Heart left ventricle (tissue), 16 donors: Measurements from ENCODE around the gene TRIM40. TPM values are rescaled to one million over a fixed set of nuclear protein-coding genes. Genes with fewer than 3 reads are reported as not detected.

Experiments used
- ATAC-seq, 4 donors: fragments of 200-7000 bp; cut with Tn5 transposase; one replicate each; pipeline ENCODE4 v1.9.1; 2020 to 2022; ENCODE audit warnings: moderate library complexity in 4 of 4, mild to moderate bottlenecking in 3 of 4, moderate number of reproducible peaks in 1 of 4
- DNase-seq, 5 donors: peaks; one replicate each; pipeline ENCODE4 v3.0.0-alpha.2; 2020
- H3K27ac ChIP-seq, 12 donors: fragments of 200-600 bp; sonication (generic) in 4 of 12; one replicate each; pipeline versions ENCODE4 v1.5.0 to v1.8.0; 2016 to 2022; ENCODE audit warnings: mild to moderate bottlenecking in 2 of 12
- H3K27me3 ChIP-seq, 9 donors: fragments of 200-600 bp; sonication (generic) in 2 of 9; one replicate each; pipeline versions ENCODE4 v1.5.1 to v1.8.0; 2016 to 2022; ENCODE audit warnings: mild to moderate bottlenecking in 3 of 9
- H3K36me3 ChIP-seq, 9 donors: fragments of 200-600 bp; sonication (generic) in 2 of 9; one replicate each; pipeline versions ENCODE4 v1.5.0 to v1.8.0; 2018 to 2022; ENCODE audit warnings: mild to moderate bottlenecking in 2 of 9
- H3K4me1 ChIP-seq, 12 donors: fragments of 200-600 bp; sonication (generic) in 4 of 12; one replicate each; pipeline versions ENCODE4 v1.5.0 to v1.8.0; 2016 to 2022; ENCODE audit warnings: mild to moderate bottlenecking in 3 of 12
- H3K4me3 ChIP-seq, 12 donors: fragments of 200-600 bp; sonication (generic) in 4 of 12; one replicate each; pipeline versions ENCODE4 v1.5.0 to v1.8.0; 2017 to 2022; ENCODE audit warnings: mild to moderate bottlenecking in 9 of 12, moderate library complexity in 4 of 12
- H3K9me3 ChIP-seq, 12 donors: fragments of 200-600 bp; sonication (generic) in 4 of 12; one replicate each; pipeline versions ENCODE4 v1.5.0 to v1.8.0; 2016 to 2022; ENCODE audit warnings: mild to moderate bottlenecking in 1 of 12
- CTCF ChIP-seq, 12 donors: fragments of 200-600 bp; sonication (generic) in 4 of 12; IDR thresholded peaks; one replicate each; pipeline versions ENCODE4 v1.5.0 to v1.8.0; 2018 to 2022; ENCODE audit warnings: antibody characterized with exemption in 12 of 12, mild to moderate bottlenecking in 5 of 12
- POLR2A ChIP-seq, 2 donors: fragments of 450-650 bp; IDR thresholded peaks; one replicate each; pipeline ENCODE4 v1.6.1; 2017; ENCODE audit warnings: antibody characterized with exemption in 2 of 2, mild to moderate bottlenecking in 2 of 2, moderate library complexity in 2 of 2
- WGBS, 4 donors: extraction: QIAGEN DNeasy Blood & Tissue Kit in 2 of 4; methylation state at CpG; one replicate each; pipeline versions ENCODE4 v1.1.5 to v1.1.7; 2013 to 2018; 5-methylcytosine and 5-hydroxymethylcytosine counted together
- intact Hi-C, 10 donors: fragments of 100-400 bp; cut with DNase I; formaldehyde crosslinking; loops; one replicate each; pipeline versions ENCODE4 v1.11.1 to v1.14.2; 2022
- polyA plus RNA-seq, 2 donors: library from polyadenylated mRNA; stranded (reverse); fragments of 200-250 nt; gene quantifications; one replicate each; pipeline ENCODE4 v1.2.3, GENCODE V29; 2013
- total RNA-seq, 9 donors: library from RNA; depleted of rRNA in 2 of 9; stranded (reverse); fragments of >200 nt in 2 of 9; fragmentation: NEBNext Ultra II Directional in 3 of 9; extraction: Animal tissue kit (Norgen Biotek cat#: 25700) in 3 of 9; gene quantifications; one replicate each; pipeline versions ENCODE4 v1.1.0 to v1.2.4, GENCODE V29; 2016 to 2023
- donor health status: ischemic (EF 13 %, LVEDD 7.1; RV severe dilation, severe dysfunction).
- donor health status: healthy with polysubstance abuse.
- donor health status: DM: no; HTN: yes; CAD: no.
- donor health status: DM: no; HTN: no; CAD: no.
- donor health status: ischemic (EF 25% LVEDD 6.9; RV normal size, moderate dysfunction).
- donor health status: ischemic (EF 25% LVEDD 5.7; RV mildly dilated, moderate dysfunction).
- donor health status: healthy.
- donor health status: DM: yes; HTN: yes; CAD: no.
- donor health status: ischemic (EF 35%, LVEDD 5.7; RV mildly dilated, moderate dysfunction).
- donor health status: nonischemic (EF 11% LVEDD 7.7; RV severe dilation, severe dysfunction).
- donor health status: DM: yes; HTN: yes; CAD: no.
- donor health status: PGD.
- donor health status: ischemic (EF 29% LVEDD 5.4; RV normal size, mild dysfunction).
- donor health status: nonischemic (EF 23%, LVEDD 6.1; RV moderate dilation, normal function).

TRIM40 gene
- total and polyA plus RNA-seq, 11 donors, result not detected

- Histone ChIP-seq H3K36me3 (peaks cover 0 to 10% (median 3%) of the 10 kb centered on the region in 9 donors), H3K4me1 (no peaks in the 10 kb centered on the region), H3K4me3 (no peak overlapping the region), H3K27me3 (peaks cover 0 to 38% (median 4%) of the 10 kb centered on the region in 9 donors), H3K9me3 (peaks cover 0 to 15% (median 7%) of the 10 kb centered on the region in 12 donors), H3K27ac (no peak overlapping the region)
- TF ChIP-seq POLR2A (IDR thresholded peaks at IDR 0.05), result no peak
- no peak for TF ChIP-seq CTCF (IDR thresholded peaks at IDR 0.05)
- ATAC-seq (no peak), DNase-seq (no peak)
- intact Hi-C loops, result no loop called here
- 85 to 95% (median 92%) methylated on average over 1 of the region's 1 CpG for WGBS, 4 donors
Observed at GRCh38 chr6:30180145-30180544, 44.2 kb downstream of the TRIM40 start.

GRCh38 chr6:30184417-30185031 lies 48.6 kb downstream of the TRIM40 start:
- Histone ChIP-seq H3K9me3 (peaks cover 0 to 9% (median 5%) of the 10 kb centered on the region in 12 donors), H3K36me3 (peaks cover 0 to 49% (median 43%) of the 10 kb centered on the region in 9 donors)
- ATAC-seq, result peak in 1 of 4 donors; percentile 14

DNA sequence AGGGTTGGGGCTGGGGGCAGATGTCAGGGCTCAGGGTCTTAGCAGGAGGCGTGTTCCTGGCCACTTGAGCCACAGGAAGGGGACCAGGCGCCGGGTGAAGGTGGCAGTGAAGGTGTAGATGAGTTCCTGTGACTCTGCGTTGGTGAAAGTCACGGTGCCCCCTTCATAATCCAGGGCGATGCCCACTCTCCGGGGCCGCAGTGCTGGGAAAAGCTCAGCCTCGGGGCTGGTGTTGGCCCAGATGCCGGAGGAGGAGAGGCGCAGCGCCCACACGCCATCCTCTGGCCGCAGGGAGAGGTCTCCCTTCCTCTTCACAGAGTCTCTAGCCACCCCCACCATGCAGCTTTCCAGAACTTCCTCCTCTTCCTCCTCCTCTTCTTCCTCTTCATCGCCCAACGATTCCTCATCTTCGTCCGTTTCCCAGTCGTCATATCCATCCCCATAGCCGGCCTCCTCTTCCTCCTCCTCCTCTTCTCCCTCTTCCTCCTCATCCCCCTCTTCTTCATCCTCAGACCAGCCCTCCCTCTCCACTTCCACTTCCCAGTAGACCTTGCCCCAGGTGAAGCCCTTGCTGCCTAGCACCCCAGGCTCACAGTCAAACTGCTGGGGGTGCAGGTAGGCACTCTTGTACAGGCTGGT lies 50.0 kb downstream of the TRIM40 start:
- Histone ChIP-seq H3K4me3 (no peak overlapping the region), H3K27me3 (no peaks in the 10 kb centered on the region), H3K4me1 (no peaks in the 10 kb centered on the region), H3K9me3 (no peaks in the 10 kb centered on the region), H3K27ac (no peak overlapping the region), H3K36me3 (peaks cover 0 to 63% (median 57%) of the 10 kb centered on the region in 9 donors)
- TF ChIP-seq POLR2A (IDR thresholded peaks at IDR 0.05), result no peak
- no peak for TF ChIP-seq CTCF (IDR thresholded peaks at IDR 0.05)
- intact Hi-C loops, result no loop called here
- DNase-seq, result no peak
- 90 to 93% (median 92%) methylated on average over 20 of the region's 20 CpGs for WGBS, 4 donors
- ATAC-seq, result peak in 1 of 4 donors; percentile 28

More at GRCh38 chr6:30184417-30185031, 48.6 kb downstream of the TRIM40 start:
- intact Hi-C loops, result no loop called here
- no peaks in the 10 kb centered on the region for H3K4me1 ChIP-seq
- 70 to 94% (median 91%) methylated on average over 5 of the region's 5 CpGs for WGBS, 4 donors
- no peak for DNase-seq
- no peak for TF ChIP-seq CTCF (IDR thresholded peaks at IDR 0.05)
- no peak for TF ChIP-seq POLR2A (IDR thresholded peaks at IDR 0.05)
- no peak overlapping the region for H3K27ac ChIP-seq
- H3K4me3 ChIP-seq, result no peak overlapping the region
- peaks cover 0 to 4% (median 0%) of the 10 kb centered on the region in 9 donors for H3K27me3 ChIP-seq

DNA sequence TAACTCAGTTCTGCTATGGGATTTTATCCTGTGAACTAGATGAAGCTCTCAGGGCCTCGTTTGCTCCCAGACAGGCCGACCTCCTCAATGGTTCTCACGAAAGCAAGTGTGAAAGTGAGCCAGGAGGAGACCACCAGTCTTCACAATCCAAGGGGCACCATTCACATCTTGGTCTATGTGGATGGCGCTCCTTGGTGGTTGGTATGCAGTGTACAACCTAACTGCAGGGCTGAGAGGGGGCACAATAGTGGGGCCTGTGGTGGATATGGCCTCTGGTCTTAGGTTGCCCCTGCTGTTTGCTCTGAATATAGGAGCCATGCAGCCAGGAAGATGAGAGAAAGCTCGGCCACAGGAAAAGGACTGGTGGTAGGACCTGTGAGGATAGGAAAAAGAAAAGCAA lies 52.6 kb downstream of the TRIM40 start:
- TF ChIP-seq POLR2A (IDR thresholded peaks at IDR 0.05), result no peak
- TF ChIP-seq CTCF (IDR thresholded peaks at IDR 0.05), result no peak
- Histone ChIP-seq H3K4me1 (no peaks in the 10 kb centered on the region), H3K27ac (no peak overlapping the region), H3K36me3 (peaks cover 0 to 85% (median 80%) of the 10 kb centered on the region in 9 donors), H3K9me3 (no peaks in the 10 kb centered on the region), H3K4me3 (no peak overlapping the region), H3K27me3 (no peaks in the 10 kb centered on the region)
- WGBS, 4 donors, result 94 to 98% (median 97%) methylated on average over 5 of the region's 5 CpGs
- intact Hi-C loops, result no loop called here
- ATAC-seq, result no peak
- DNase-seq, result no peak
